Natural killer cell treated with Interleukin-12 subunit alpha and Interleukin-12 subunit beta and Interleukin-15 and Interleukin-18, amount 100 ng/mL, for 72 hours (primary cell): ENCODE measurements around the gene COX7A2L. TPM values are rescaled to one million over a fixed set of nuclear protein-coding genes. Genes with fewer than 3 reads are reported as not detected.
"Not testable (repeated sequence)": the region's sequence is repeated elsewhere in the genome, so short reads cannot be mapped to it uniquely, and the experiment has no call there.

ENCODE experiments used
- ATAC-seq, 2 donors: fragments of 150-1000 bp; cut with Tn5 transposase in 1 of 2; sonication (Bioruptor Pico), chemical (Tn5 transposase) in 1 of 2; 2 replicates each; pipeline ENCODE4 v1.10.0; 2021
- DNase-seq: peaks from one replicate; pipeline ENCODE4 v3.0.0; 2022; ENCODE audit warnings: low spot score
- H3K27ac Mint-ChIP-seq, 2 donors: 1 replicate in 1 of 2; 2 replicates in 1 of 2; pipeline ENCODE4 v1.8.0; 2022; ENCODE audit warnings: mixed read lengths in 2 of 2, mild to moderate bottlenecking in 1 of 2, moderate library complexity in 1 of 2
- H3K27me3 Mint-ChIP-seq, 2 donors: 1 replicate in 1 of 2; 2 replicates in 1 of 2; pipeline ENCODE4 v1.8.0; 2022; ENCODE audit warnings: mixed read lengths in 2 of 2
- H3K36me3 Mint-ChIP-seq: one replicate; pipeline ENCODE4 v1.8.0; 2022; ENCODE audit warnings: mixed read lengths
- H3K4me1 Mint-ChIP-seq, 2 donors: 1 replicate in 1 of 2; 2 replicates in 1 of 2; pipeline ENCODE4 v1.8.0; 2022; ENCODE audit warnings: low read depth in 2 of 2, mixed read lengths in 2 of 2, mild to moderate bottlenecking in 1 of 2
- H3K4me3 Mint-ChIP-seq: one replicate; pipeline ENCODE4 v1.8.0; 2022; ENCODE audit warnings: mixed read lengths
- H3K9me3 Mint-ChIP-seq: 2 replicates; pipeline ENCODE4 v1.8.0; 2022; ENCODE audit warnings: mixed read lengths
- total RNA-seq, 2 donors: library from RNA; stranded (reverse); gene quantifications; one replicate each; pipeline ENCODE4 v1.2.3, GENCODE V29; 2022

Gene COX7A2L
- total RNA-seq, 2 donors from 2014 or later = 70.8 to 102 TPM

DNA sequence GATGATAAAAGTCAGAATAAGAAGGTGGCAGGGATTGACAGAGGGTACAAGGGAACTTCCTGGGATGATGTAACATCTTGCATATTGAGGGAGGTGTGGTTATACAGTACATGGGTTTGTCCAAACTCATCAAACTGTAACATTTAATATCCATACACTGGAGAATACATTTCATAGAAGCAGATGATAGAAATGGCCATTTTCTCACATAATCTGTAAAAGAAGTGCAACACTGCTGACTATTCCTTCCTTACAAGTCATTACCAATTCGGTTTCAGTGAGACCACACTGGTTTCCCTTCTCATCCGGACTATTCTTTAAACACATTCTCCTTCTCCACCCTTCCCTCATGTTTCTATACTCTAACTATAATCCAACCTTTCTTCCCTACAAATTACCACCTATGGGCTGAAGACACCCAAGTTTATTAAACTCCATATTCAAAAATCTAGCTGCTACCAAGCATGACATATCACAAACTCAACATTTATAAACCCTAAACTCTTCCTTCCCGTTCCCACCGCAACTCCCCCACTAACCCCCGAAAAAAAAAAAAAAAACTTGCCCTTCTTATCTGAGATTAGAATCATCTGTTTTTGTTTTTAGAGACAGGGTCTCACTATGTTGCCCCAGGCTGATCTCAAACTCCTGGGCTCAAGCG lies 1.6 kb downstream of the COX7A2L start:
- Mint-ChIP-seq H3K4me1 (peaks cover 48 to 58% of the 10 kb centered on the region in 2 donors), H3K27me3 (no peaks in the 10 kb centered on the region), H3K27ac (peak overlapping the region; percentile 95), H3K4me3 (peak overlapping the region; percentile 97), H3K36me3 (peaks cover 4% of the 10 kb centered on the region), H3K9me3 (no peaks in the 10 kb centered on the region)
- ATAC-seq (no peak), DNase-seq (no peak)

DNA sequence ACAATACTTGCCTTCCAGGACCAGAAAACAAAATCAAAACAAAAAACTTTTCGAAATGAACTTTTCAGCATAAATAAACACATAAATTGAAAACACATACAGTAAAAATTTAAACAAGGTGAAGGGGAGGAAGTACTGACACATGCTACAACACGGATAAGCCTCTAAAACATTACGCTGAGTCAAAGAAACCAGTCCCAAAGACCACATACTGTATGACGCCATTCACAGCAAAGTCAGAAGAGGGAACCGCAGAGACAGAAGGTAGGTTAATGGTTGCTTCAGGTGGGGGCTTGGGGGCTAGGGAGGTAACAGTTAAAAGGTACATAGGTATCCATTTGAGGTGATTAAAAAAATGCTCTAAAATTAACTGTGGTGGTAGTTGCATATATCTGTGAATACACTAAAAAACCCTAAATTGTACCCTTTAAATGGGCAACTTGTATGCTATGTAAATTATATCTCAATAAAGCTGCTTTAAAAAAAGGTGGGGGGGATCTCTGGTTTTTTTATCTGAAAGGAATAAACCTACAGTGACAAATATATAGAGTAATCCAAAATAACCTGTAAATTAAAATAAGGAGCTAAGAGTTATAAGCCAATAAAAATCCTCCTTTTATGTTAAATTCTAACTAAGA lies 7.1 kb downstream of the COX7A2L start:
- Mint-ChIP-seq H3K27me3 (no peaks in the 10 kb centered on the region), H3K4me3 (peak overlapping the region; percentile 35), H3K36me3 (no peaks in the 10 kb centered on the region), H3K9me3 (no peaks in the 10 kb centered on the region), H3K4me1 (peaks cover 35 to 41% of the 10 kb centered on the region in 2 donors), H3K27ac (peak overlapping the region; percentile 47 to 58)
- DNase-seq (no peak), ATAC-seq (peak in 1 of 2 donors; percentile 73)

DNA sequence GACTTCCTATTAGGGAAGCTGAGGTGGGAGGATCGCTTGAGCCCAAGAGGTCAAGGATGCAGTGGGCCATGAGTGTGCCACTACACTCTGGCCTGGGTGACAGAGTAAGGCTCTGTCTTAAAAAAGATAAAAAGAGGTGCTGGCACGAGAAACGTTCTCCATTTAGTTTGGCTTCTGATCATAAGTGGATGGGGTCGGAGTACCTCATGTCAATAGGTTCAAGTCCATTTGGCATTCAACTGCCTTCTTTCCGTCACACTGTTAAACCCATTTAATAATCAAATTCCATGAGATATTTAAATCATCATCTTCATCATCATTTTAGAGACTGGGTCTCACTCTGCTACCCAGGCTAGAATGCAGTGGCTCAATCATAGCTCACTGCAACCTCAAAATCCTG lies 9.2 kb downstream of the COX7A2L start:
- no peaks in the 10 kb centered on the region for H3K9me3 Mint-ChIP-seq
- H3K27me3 Mint-ChIP-seq = no peaks in the 10 kb centered on the region
- peaks cover 24 to 28% of the 10 kb centered on the region in 2 donors for H3K4me1 Mint-ChIP-seq
- DNase-seq = no peak
- no peak overlapping the region for H3K27ac Mint-ChIP-seq
- no peak for ATAC-seq
- no peaks in the 10 kb centered on the region for H3K36me3 Mint-ChIP-seq
- H3K4me3 Mint-ChIP-seq = no peak overlapping the region

DNA sequence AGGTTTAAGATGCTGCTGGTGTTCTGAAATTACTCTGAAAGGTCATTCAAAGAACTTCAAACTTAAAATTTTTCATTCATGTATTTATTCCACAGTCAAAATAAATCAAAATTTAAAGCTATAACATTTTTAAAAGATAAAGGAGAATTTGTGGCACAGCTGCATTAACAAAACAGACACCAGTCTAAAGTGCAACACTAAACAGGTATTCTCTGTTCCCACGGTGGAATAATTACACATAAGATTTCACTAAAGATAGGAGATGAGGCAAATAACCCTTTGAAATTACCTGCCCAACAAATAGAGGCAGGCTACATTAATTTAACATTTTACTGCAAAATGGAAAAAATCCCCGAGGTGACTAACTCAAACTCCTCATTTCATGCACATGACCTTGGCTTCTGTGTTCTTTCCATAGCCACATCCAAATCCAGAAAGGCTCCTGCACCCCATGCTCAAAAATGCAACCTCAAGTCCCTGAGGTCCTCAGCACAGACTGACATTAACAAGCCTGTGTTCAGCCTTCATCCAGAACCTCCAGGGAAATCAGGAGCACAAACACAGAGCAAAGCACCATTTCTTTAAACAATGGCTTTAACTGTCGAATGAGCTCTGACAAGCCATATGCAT lies 10.5 kb downstream of the COX7A2L start:
- no peak overlapping the region for H3K4me3 Mint-ChIP-seq
- ATAC-seq = no peak
- DNase-seq = no peak
- no peak overlapping the region for H3K27ac Mint-ChIP-seq
- H3K36me3 Mint-ChIP-seq = no peaks in the 10 kb centered on the region
- peaks cover 17 to 23% of the 10 kb centered on the region in 2 donors for H3K4me1 Mint-ChIP-seq
- H3K27me3 Mint-ChIP-seq = no peaks in the 10 kb centered on the region
- H3K9me3 Mint-ChIP-seq = no peaks in the 10 kb centered on the region

DNA sequence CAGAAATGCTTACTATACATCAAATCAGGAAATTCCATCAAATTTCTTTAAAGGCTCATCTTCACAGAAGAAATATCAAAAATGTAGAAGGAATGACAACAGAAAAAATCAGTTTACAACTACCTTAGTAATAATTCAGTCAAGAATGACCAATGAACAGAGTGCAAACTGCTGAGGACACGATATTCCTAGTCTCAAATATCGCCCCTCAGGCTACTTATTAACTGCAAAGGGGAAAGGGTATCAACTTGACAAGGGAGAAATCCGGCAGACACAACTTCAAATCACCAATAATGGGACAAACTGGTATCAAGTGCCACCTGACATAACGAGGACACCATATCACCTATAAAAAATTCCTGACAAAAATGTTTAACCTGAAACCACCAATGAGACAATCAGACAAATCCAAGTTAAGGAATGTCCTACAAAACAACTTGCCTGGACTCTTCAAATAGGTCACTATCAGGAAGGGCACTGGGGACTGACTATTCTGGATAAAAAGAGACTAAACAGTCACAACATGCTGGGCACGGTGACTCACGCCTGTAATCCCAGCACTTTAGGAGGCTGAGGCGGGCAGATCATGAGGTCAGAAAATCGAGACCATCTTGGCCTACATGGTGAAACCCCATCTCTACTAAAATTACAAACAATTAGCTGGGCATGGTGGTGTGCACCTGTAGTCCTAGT lies 12.8 kb downstream of the COX7A2L start:
- H3K27me3 Mint-ChIP-seq = no peaks in the 10 kb centered on the region
- H3K4me1 Mint-ChIP-seq = peaks cover 6 to 15% of the 10 kb centered on the region in 2 donors
- ATAC-seq = no peak
- no peak overlapping the region for H3K4me3 Mint-ChIP-seq
- H3K27ac Mint-ChIP-seq = no peak overlapping the region
- peaks cover 5% of the 10 kb centered on the region for H3K36me3 Mint-ChIP-seq
- DNase-seq = no peak
- H3K9me3 Mint-ChIP-seq = no peaks in the 10 kb centered on the region

DNA sequence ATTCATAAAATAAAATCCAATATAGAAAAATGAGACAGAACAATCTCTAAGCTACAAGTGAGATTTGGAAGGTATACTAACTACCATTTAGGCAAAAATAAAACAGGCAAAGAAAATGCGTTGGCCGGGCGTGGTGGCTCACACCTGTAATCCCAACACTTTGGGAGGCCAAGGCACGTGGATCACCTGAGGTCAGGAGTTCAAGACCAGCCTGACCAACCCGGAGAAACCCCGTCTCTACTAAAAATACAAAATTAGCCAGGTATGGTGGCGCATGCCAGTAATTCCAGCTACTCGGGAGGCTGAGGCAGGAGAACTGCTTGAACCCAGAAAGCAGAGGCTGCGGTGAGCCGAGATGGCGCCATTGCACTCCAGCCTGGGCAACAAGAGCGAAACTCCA lies 13.5 kb downstream of the COX7A2L start:
- not testable (repeated sequence) for H3K4me3 Mint-ChIP-seq, H3K9me3 Mint-ChIP-seq, H3K27me3 Mint-ChIP-seq, H3K27ac Mint-ChIP-seq, H3K36me3 Mint-ChIP-seq, DNase-seq, ATAC-seq
- peaks cover 8 to 17% of the 10 kb centered on the region in 2 donors for H3K4me1 Mint-ChIP-seq

DNA sequence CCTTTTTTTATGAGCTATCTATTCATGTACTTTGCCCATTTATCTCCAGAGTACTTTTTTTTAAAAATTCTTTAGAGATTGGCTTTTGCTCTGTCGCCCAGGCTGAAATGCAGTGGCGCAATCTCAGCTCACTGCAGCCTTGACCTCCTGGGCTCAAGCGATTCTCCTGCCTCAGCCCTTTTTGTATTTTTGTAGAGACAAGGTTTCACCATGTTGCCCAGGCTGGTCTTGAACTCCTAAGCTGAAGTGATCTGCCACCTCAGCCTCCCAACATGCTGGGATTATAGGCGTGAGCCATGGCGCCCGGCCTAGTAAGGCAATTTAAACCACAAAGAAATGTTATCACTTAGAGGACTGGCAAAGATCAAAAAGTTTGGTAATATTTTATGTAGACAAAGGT lies 14.2 kb downstream of the COX7A2L start:
- H3K4me3 Mint-ChIP-seq, H3K36me3 Mint-ChIP-seq, H3K27me3 Mint-ChIP-seq, ATAC-seq, H3K9me3 Mint-ChIP-seq, H3K27ac Mint-ChIP-seq, DNase-seq: not testable (repeated sequence)
- H3K4me1 Mint-ChIP-seq = peaks cover 14 to 22% of the 10 kb centered on the region in 2 donors

DNA sequence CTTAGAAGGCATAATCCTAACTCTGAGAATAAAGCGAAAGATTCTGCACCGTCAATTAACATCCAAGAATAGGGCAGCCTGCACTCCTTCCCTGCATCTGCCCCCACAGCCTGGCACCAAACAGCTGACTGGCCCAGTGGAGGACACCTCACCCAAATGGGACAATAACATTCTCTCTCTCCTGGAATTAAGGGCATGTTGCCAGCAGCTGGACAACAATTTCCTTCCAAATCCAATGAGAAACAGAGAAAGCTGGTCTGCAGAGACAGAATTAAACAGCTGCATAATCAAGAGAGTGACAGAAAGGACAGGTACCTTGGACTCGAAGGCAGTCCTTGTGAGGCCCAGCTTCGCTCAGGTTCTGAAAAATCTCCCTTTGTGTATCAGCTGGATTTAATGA lies 15.0 kb downstream of the COX7A2L start:
- DNase-seq = no peak
- Mint-ChIP-seq H3K4me1 (peaks cover 20 to 22% of the 10 kb centered on the region in 2 donors), H3K27ac (no peak overlapping the region), H3K36me3 (peaks cover 5% of the 10 kb centered on the region), H3K4me3 (no peak overlapping the region), H3K9me3 (no peaks in the 10 kb centered on the region), H3K27me3 (no peaks in the 10 kb centered on the region)
- ATAC-seq = no peak

DNA sequence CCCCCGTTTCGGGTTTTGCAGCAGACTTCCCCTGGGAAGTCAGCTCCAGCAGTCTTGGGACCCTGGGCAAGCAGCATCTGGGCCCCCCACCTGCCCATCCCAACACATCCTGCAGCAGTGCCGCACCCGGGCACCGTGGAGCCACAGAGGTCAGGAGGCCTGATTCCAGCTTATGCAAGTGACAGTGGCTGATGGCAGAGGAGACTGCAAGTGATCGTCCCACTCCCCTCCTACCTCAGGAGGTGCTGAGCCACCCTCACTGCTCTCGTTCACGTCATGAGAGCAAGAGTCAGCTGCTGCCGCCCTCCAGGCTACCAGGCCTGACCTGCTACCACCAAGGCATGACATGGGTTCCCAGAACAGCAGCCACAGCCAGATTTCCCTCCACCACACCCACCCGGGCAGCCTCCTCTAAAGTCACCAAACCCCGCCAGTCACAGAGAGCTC lies 18.2 kb downstream of the COX7A2L start:
- Mint-ChIP-seq H3K36me3 (peaks cover 5% of the 10 kb centered on the region), H3K27ac (peak overlapping the region; percentile 17 to 86), H3K4me1 (peaks cover 31 to 34% of the 10 kb centered on the region in 2 donors), H3K9me3 (no peaks in the 10 kb centered on the region), H3K4me3 (no peak overlapping the region), H3K27me3 (no peaks in the 10 kb centered on the region)
- ATAC-seq (no peak), DNase-seq (no peak)

DNA sequence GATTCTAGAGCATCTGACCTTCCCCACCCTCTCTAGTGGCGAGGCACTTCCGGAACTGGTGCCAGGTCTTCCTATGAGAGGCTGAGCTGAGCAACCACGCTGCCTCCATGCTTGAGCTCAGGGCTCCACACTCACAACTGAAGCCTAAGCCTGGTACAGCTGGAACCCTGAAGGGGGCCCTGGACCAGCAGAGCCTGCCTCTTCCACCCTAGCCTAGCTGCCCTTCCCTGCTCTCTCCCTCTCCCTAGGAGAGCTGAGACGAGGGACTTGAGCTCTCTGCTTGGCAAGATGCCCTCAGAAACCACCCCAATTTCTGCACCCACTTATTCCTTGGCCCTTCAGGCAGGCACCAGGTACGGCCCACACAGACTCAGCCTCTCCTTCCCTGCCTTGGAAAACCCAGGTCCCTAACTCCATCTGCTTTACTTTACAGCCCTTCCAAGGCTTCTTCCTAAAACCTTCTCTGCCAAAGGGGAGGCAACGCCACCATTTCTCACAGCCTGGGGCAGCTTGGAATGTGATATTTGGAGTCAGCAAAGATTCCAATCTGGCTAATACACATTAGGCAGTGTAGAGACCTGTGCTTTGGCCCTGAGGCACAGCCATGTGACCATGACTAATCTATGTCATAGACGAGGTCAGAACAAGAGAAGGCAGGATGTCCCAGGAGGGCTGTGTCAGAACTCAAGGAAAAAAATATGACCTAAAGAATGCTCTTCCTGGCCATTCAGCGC lies 18.8 kb downstream of the COX7A2L start:
- Mint-ChIP-seq H3K27me3 (no peaks in the 10 kb centered on the region), H3K9me3 (no peaks in the 10 kb centered on the region), H3K36me3 (peaks cover 10% of the 10 kb centered on the region), H3K4me1 (peaks cover 34% of the 10 kb centered on the region in 2 donors), H3K4me3 (no peak overlapping the region), H3K27ac (peak overlapping the region; percentile 17 to 86)
- DNase-seq (no peak), ATAC-seq (peak; percentile 20 to 79)

DNA sequence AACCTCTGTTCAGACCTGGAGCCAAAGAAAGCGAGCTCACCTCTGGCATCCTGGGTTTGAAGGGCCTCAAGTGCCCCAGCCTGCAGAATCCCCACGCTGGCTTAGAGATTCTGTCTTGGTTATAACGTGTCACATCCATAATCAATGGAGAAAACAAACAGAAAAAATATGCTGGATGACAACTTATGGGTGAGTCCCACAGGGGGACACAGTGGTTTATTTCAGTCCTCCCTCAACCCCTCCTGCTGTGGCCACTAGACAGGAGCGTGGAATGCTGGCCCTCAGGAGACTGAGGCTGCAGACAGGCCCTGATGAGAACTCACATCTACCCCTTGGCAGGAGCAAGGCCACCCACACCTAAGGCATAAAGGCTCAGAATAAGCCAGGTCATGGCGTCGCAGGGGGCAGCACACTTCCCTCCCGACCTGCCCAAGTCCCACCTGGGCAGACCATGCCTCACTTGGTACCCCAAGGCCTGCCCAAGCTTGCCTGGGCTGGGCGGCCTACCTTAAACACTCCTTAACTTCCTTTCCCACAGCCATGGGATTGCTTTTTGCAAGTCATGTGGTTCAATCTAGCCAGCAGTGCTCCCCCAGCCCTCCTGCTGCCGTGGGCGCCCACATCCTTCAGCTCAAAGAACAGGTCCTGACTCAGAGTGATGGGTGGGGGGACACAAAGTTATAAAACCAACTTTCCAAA lies 19.9 kb downstream of the COX7A2L start:
- Mint-ChIP-seq H3K27ac (peak overlapping the region in 1 of 2 donors; percentile 17), H3K27me3 (no peaks in the 10 kb centered on the region), H3K4me3 (no peak overlapping the region), H3K4me1 (peaks cover 31 to 34% of the 10 kb centered on the region in 2 donors), H3K9me3 (no peaks in the 10 kb centered on the region), H3K36me3 (peaks cover 20% of the 10 kb centered on the region)
- no peak for DNase-seq
- no peak for ATAC-seq

DNA sequence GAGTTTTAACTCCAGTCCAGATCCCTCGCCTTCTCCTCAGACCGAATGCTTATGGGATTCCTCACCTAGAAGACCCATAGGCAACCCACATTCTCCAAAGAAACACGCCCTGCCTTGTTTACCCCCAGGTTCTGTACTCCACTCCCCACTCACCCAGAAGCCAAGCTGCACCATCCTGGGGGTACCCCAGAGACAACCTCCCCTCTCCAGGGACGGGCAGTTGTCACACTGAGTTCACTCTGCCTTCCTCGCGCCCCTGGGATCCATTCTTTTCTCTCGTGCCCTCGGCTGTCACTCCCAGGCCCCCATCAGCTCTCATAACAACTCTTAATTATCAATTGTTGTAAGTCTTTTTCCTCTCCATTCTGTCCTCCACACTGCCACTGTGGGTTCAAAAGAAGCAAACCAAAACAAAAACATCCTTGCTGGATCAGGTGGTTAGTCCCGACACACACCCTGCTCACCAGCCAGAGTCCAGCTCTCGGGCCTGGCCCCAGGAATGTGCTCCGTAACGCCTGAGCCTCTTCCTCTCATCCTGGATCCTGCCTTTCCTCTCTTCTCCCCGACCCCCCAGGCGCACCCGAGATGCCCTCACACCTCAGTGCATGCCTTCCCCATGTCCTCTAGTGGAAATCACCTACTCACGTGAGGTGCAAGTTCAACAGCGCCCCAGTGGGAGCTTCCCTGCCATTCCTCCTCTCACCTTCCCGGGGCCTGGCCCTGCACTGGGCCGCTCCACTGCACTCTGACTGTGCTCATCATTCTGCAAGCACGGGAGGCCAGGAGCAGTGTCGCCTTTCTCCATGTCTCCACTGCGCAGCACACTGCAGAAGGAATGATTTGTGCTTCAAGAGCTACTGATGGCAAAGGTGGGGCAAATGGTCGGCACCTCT lies 20.7 kb downstream of the COX7A2L start:
- DNase-seq = no peak
- no peaks in the 10 kb centered on the region for H3K27me3 Mint-ChIP-seq
- H3K9me3 Mint-ChIP-seq = no peaks in the 10 kb centered on the region
- no peak overlapping the region for H3K4me3 Mint-ChIP-seq
- H3K4me1 Mint-ChIP-seq = peaks cover 31 to 34% of the 10 kb centered on the region in 2 donors
- no peak for ATAC-seq
- H3K36me3 Mint-ChIP-seq = peaks cover 23% of the 10 kb centered on the region
- peak overlapping the region; percentile 1 to 42 for H3K27ac Mint-ChIP-seq
